Peyer's patch (tissue), 4 donors: ENCODE measurements around the gene PRPF31. TPM values are rescaled to one million over a fixed set of nuclear protein-coding genes. Genes with fewer than 3 reads are reported as not detected.

Experiments used
- DNase-seq, 3 donors: peaks; one replicate each; pipeline ENCODE4 v3.0.0-alpha.2; 2017 to 2019
- H3K27ac ChIP-seq, 4 donors: fragments of 200-600 bp; sonication (generic); one replicate each; pipeline ENCODE4 v1.5.1; 2016 to 2019
- H3K27me3 ChIP-seq, 2 donors: fragments of 200-600 bp; sonication (generic); one replicate each; pipeline ENCODE4 v1.5.1; 2019
- H3K36me3 ChIP-seq, 3 donors: fragments of 200-600 bp; sonication (generic); one replicate each; pipeline ENCODE4 v1.5.1; 2016 to 2019
- H3K4me1 ChIP-seq, 4 donors: fragments of 200-600 bp; sonication (generic); one replicate each; pipeline ENCODE4 v1.5.1; 2016 to 2019
- H3K4me3 ChIP-seq, 4 donors: fragments of 200-600 bp; sonication (generic); 1 replicate in 3 of 4; 2 replicates in 1 of 4; pipeline ENCODE4 v1.5.1; 2016 to 2019; ENCODE audit warnings: mild to moderate bottlenecking in 1 of 4
- H3K9me3 ChIP-seq, 4 donors: fragments of 200-600 bp; sonication (generic); one replicate each; pipeline ENCODE4 v1.5.1; 2016 to 2019; ENCODE audit warnings: mild to moderate bottlenecking in 1 of 4
- CTCF ChIP-seq, 6 experiments: fragments of 450-650 bp in 4 of 6; fragments of 200-600 bp in 2 of 6; sonication (generic) in 1 of 6; IDR thresholded peaks; one replicate each; pipeline ENCODE4 v1.5.1; 2017 to 2019; ENCODE audit warnings: antibody characterized with exemption in 6 of 6, mild to moderate bottlenecking in 3 of 6, moderate library complexity in 1 of 6
- POLR2A ChIP-seq, 2 donors: fragments of 450-650 bp; IDR thresholded peaks; one replicate each; pipeline ENCODE4 v1.5.1; 2017; ENCODE audit warnings: antibody characterized with exemption in 2 of 2, mild to moderate bottlenecking in 2 of 2, moderate library complexity in 2 of 2
- total RNA-seq, 4 donors: library from RNA; depleted of rRNA; stranded (reverse); fragments of >200 nt; gene quantifications; one replicate each; pipeline ENCODE4 v1.1.0, GENCODE V29; 2016

Gene PRPF31
- total RNA-seq, 4 donors from 2014 or later: 23.3 to 75.1 (median 41.4) TPM

DNA sequence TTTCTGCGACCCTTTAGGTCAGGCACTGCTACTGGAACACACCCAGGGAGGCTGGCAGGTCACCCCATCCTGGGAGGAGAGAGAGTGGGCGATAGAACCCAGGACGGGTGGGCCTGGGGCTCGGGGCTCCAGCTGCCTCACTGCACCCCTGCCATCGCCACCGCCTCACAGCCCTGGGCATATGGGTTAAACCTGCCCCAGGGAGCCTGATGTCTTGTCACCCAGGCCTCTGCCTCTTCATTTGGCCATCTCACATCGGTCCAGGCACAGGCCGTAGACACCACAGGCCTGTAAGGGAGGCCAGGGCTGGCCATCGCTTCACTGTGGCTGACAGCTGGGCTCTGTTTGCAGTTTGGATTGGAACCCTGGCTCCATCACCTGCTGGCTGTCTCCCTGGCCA is 10.2 kb downstream of the PRPF31 start:
- no peaks in the 10 kb centered on the region for H3K4me1 ChIP-seq
- H3K4me3 ChIP-seq: no peak overlapping the region
- no peak overlapping the region for H3K27ac ChIP-seq
- no peak for DNase-seq
- H3K36me3 ChIP-seq: peaks cover 0 to 89% (median 0%) of the 10 kb centered on the region in 3 donors
- H3K9me3 ChIP-seq: no peaks in the 10 kb centered on the region
- TF ChIP-seq POLR2A (IDR thresholded peaks at IDR 0.05): no peak
- TF ChIP-seq CTCF (IDR thresholded peaks at IDR 0.05): no peak
- H3K27me3 ChIP-seq: no peaks in the 10 kb centered on the region

DNA sequence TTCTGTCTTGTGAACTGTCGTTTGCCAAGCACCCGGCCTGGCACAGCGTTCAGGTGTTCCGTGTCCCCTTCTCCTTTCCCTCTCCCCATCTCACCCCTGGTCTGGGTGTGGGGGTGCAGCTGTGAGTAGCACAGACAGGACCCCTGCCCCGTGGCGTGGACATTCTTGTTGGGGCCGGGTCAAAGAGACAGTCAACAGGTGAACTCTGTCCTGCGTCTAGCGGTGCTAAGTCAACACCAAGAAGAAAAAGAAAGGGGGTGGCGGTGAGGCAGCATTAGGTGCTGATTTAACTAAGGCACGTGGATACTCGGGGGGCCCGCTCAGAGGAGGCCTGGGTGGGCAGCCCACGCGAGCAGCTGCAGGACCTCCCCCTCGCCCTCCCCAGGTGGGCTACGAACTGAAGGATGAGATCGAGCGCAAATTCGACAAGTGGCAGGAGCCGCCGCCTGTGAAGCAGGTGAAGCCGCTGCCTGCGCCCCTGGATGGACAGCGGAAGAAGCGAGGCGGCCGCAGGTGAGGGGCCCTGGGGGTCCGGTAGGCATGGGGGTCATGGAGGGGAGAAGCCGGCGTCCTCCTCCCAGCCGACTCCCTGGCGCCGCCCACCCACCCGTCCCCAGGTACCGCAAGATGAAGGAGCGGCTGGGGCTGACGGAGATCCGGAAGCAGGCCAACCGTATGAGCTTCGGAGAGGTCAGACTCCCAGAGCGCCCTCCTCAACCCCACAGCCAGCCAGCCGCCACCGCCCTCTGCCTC is 12.3 kb downstream of the PRPF31 start:
- Histone ChIP-seq H3K27me3 (no peaks in the 10 kb centered on the region), H3K27ac (no peak overlapping the region), H3K36me3 (peaks cover 0 to 80% (median 0%) of the 10 kb centered on the region in 3 donors), H3K4me1 (no peaks in the 10 kb centered on the region), H3K9me3 (no peaks in the 10 kb centered on the region), H3K4me3 (no peak overlapping the region)
- DNase-seq: no peak
- TF ChIP-seq CTCF (IDR thresholded peaks at IDR 0.05): no peak
- TF ChIP-seq POLR2A (IDR thresholded peaks at IDR 0.05): no peak

GRCh38 chr19:54128441-54128725 is 12.8 kb downstream of the PRPF31 start:
- H3K9me3 ChIP-seq: no peaks in the 10 kb centered on the region

GRCh38 chr19:54128796-54129616 is 13.5 kb downstream of the PRPF31 start:
- Histone ChIP-seq H3K27ac (no peak overlapping the region), H3K27me3 (no peaks in the 10 kb centered on the region), H3K4me1 (no peaks in the 10 kb centered on the region), H3K36me3 (peaks cover 0 to 68% (median 0%) of the 10 kb centered on the region in 3 donors), H3K9me3 (no peaks in the 10 kb centered on the region), H3K4me3 (no peak overlapping the region)
- DNase-seq: no peak
- TF ChIP-seq POLR2A (IDR thresholded peaks at IDR 0.05): no peak
- no peak for TF ChIP-seq CTCF (IDR thresholded peaks at IDR 0.05)

More at GRCh38 chr19:54128441-54128725, 12.8 kb downstream of the PRPF31 start:
- TF ChIP-seq CTCF (IDR thresholded peaks at IDR 0.05): no peak
- no peak for TF ChIP-seq POLR2A (IDR thresholded peaks at IDR 0.05)
- Histone ChIP-seq H3K27me3 (no peaks in the 10 kb centered on the region), H3K4me3 (no peak overlapping the region), H3K4me1 (no peaks in the 10 kb centered on the region), H3K27ac (no peak overlapping the region), H3K36me3 (peaks cover 0 to 75% (median 0%) of the 10 kb centered on the region in 3 donors)
- no peak for DNase-seq

DNA sequence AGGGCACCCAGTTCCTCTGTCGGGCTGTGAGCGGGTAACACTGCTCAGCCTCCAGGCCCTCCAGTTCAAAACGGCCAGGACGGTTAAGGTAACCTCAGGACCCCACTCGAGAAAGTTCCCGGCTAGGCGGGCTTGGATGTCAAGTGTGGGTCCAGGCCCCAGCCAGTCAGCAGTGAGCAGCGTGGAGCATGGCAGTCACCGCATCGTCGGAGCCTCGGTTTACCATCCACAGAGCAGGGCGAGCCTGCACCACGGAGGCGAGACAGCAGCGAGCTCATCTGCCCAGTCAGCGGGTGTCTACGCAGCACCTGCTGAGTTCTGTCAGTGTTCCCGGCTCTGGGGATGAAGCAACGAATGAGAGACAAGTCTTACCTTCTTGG is 14.1 kb downstream of the PRPF31 start:
- no peaks in the 10 kb centered on the region for H3K9me3 ChIP-seq
- H3K27ac ChIP-seq: no peak overlapping the region
- TF ChIP-seq CTCF (IDR thresholded peaks at IDR 0.05) (no peak), POLR2A (IDR thresholded peaks at IDR 0.05) (no peak)
- no peaks in the 10 kb centered on the region for H3K27me3 ChIP-seq
- H3K36me3 ChIP-seq: peaks cover 0 to 62% (median 0%) of the 10 kb centered on the region in 3 donors
- no peak for DNase-seq
- no peaks in the 10 kb centered on the region for H3K4me1 ChIP-seq
- no peak overlapping the region for H3K4me3 ChIP-seq
